HFF-Myc (cell line): ENCODE measurements around the gene HOMER1.

Experiments used
- DNase-seq: peaks from one replicate; pipeline ENCODE4 v3.0.0-alpha.2; 2011; ENCODE audit warnings: low read depth; ENCODE audit errors: extremely low read depth
- H3K4me3 ChIP-seq: replicated peaks from 2 replicates; pipeline ENCODE4 v1.5.1; 2011; ENCODE audit warnings: low read depth, mild to moderate bottlenecking, control low read depth, low read length
- TF ChIP-seq, protein P1 (sequence below): IDR thresholded peaks from 2 replicates; pipeline ENCODE4 v1.5.1; 2012; ENCODE audit warnings: mild to moderate bottlenecking, low read depth, low read length, control low read depth; ENCODE audit errors: missing control alignments

Gene HOMER1

DNA sequence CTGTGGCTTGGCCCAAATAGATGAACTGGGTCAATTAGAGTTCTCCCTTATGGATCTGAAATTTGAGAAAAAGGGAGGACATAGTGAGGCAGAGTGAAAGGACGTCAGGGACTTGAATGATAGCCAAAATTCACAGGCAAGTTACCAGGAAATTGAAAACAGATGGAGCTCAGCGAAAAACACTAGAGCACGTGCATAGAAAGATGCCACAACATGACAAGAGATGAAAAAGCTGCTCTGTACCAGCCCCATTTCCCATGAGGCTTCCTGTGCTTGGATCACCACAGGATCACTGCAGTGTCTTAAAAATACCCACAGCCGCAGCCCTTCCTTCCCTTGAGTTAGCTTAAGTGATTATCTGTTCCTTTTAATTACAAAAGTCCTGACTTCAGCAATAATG is 39.0 kb upstream of the HOMER1 start:
- peak; percentile 92 for DNase-seq
- no peak overlapping the region for H3K4me3 ChIP-seq
- TF ChIP-seq, protein P1, sequence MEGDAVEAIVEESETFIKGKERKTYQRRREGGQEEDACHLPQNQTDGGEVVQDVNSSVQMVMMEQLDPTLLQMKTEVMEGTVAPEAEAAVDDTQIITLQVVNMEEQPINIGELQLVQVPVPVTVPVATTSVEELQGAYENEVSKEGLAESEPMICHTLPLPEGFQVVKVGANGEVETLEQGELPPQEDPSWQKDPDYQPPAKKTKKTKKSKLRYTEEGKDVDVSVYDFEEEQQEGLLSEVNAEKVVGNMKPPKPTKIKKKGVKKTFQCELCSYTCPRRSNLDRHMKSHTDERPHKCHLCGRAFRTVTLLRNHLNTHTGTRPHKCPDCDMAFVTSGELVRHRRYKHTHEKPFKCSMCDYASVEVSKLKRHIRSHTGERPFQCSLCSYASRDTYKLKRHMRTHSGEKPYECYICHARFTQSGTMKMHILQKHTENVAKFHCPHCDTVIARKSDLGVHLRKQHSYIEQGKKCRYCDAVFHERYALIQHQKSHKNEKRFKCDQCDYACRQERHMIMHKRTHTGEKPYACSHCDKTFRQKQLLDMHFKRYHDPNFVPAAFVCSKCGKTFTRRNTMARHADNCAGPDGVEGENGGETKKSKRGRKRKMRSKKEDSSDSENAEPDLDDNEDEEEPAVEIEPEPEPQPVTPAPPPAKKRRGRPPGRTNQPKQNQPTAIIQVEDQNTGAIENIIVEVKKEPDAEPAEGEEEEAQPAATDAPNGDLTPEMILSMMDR, result no peak

DNA sequence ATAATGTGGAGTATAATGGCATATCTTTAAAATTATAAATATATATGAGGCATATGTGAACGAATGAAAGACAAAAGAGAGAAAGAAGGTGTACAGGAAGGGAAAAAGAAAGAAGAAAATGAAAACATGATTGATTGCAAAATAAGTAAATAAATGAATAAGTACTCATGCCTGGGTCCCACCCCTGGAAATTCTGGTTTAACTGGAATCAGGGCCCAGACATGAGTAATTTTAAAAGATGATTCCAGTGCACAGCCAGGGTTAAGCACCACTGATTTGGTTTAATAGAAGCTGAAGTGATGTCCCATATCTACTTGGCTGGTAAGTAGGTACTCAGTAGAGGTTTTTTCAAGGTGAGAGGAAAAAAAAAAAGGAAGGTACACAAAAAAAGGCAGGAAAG is 34.0 kb upstream of the HOMER1 start:
- no peak for DNase-seq
- TF ChIP-seq, protein P1, result no peak

DNA sequence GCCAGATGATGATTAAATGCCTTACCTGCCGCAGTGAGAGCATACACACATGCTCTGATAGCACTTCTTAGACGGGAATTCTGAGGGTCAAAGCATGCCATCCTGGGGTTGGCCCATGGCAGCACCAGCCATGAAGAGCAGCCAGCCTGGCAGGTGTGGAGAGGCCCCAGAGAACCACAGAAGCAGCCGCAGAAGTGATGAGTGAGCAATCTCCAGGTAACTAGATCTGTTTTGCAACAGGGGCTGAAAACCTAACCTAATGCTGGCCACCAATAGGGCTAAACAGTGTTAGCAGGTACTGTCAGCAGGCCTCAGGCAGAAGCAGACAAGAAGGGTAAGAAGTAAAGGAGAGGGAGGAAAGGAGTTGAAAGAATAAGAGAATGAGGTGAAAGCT is 33.5 kb upstream of the HOMER1 start:
- DNase-seq, result no peak
- TF ChIP-seq, protein P1, result no peak
- no peak overlapping the region for H3K4me3 ChIP-seq

More for the DNA sequence above, 34.0 kb upstream of the HOMER1 start:
- H3K4me3 ChIP-seq, result no peak overlapping the region

DNA sequence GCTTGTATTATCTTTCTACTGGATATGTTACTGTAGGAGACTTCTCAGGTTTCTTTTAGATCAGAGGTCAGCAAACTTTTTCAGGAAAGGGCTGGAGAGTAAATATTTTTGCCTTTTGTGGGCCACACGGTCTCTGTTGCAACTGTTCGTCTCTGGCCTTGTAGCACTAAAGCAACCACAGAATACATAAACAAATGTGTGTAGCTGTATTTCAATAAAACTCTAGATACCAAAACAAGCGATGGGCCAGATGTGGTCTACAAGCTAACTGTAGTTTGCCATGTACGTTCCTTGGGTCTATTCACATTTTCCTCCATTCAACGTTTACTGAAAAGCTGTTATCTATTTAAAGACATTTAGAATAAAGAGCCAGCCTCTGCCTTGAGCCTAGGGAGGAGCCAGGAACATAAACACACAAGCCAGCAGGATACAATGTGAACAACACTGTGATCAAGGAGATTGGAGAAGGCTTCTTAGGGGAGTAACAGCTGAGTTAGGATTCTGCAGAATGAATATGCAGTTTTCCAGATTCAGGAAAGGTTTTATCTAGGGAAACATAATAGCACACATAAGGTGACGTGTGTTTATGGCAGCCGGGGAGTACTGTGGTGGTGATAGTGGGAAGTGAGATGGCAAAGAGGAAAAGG is 33.0 kb upstream of the HOMER1 start:
- no peak overlapping the region for H3K4me3 ChIP-seq
- peak; percentile 63 for DNase-seq
- TF ChIP-seq, protein P1, result no peak

DNA sequence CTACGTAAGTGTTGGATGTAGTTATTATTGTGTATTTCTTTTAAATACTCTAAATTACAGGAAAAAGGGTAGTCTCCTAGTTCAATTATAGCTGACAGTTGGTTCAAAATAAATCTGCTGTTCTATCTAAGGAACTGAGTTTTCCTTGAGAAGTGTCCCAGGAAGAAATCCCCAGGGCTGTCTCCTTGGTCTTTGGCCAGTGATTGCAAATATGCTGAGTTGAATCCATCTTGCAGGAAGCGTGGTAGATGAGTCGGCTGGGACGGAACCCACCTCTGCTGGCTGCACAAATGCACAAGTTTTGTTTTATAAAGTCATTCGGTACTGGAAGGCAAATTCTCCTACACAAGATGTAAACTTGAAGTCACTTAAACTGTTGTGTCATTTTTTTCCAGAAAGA is 30.2 kb upstream of the HOMER1 start:
- TF ChIP-seq, protein P1, result no peak
- DNase-seq, result no peak
- H3K4me3 ChIP-seq, result no peak overlapping the region

DNA sequence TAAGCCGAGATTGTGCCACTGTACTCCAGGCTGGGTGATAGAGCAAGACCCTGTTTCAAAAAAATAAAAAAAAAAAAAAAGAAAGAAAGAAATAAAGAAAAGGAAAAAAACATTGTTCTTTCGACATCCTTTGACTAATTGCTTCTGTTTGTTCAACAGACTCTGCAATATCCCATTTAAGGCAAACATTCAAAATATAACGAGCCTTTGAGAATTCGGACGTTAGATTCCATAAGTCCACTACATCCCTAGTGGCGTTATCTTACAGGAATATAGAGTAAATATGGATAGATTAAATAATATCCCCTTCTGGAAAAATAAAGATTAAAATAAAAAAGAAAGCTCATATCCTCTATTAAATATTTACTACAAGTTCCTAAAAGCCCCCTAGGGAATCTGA is 27.0 kb upstream of the HOMER1 start:
- TF ChIP-seq, protein P1, result no peak
- no peak overlapping the region for H3K4me3 ChIP-seq
- DNase-seq, result no peak
